Dendritic cell treated with granulocyte-macrophage colony-stimulating factor and Interleukin-4, amounts not matched to agents 40 ng/mL and 50 ng/mL, for 4 days (primary cell): Measurements from ENCODE around the gene ISLR.

ENCODE experiments used
- H3K27ac Mint-ChIP-seq: one replicate; pipeline ENCODE4 v1.8.0; 2022; ENCODE audit warnings: mild to moderate bottlenecking, mixed read lengths
- H3K27me3 Mint-ChIP-seq: one replicate; pipeline ENCODE4 v1.8.0; 2022; ENCODE audit warnings: mild to moderate bottlenecking, mixed read lengths
- H3K36me3 Mint-ChIP-seq: one replicate; pipeline ENCODE4 v1.8.0; 2022; ENCODE audit warnings: low read depth, mixed read lengths
- H3K4me1 Mint-ChIP-seq: one replicate; pipeline ENCODE4 v1.8.0; 2022; ENCODE audit warnings: low read depth, mixed read lengths
- H3K4me3 Mint-ChIP-seq: one replicate; pipeline ENCODE4 v1.8.0; 2022; ENCODE audit warnings: mild to moderate bottlenecking, moderate library complexity, mixed read lengths
- H3K9me3 Mint-ChIP-seq: one replicate; pipeline ENCODE4 v1.8.0; 2022; ENCODE audit warnings: mixed read lengths
- intact Hi-C: fragments of 100-400 bp; cut with micrococcal nuclease; formaldehyde crosslinking; loops from one replicate; pipeline ENCODE4 v1.15.0; 2022

Gene ISLR

GRCh38 chr15:74132681-74133651 is 40.5 kb upstream of the ISLR start:
- Mint-ChIP-seq H3K27me3 (peaks cover 96% of the 10 kb centered on the region), H3K4me3 (no peak overlapping the region), H3K27ac (no peak overlapping the region), H3K4me1 (peaks cover 33% of the 10 kb centered on the region), H3K9me3 (no peaks in the 10 kb centered on the region), H3K36me3 (no peaks in the 10 kb centered on the region)
- intact Hi-C loops = no loop called here

GRCh38 chr15:74133694-74134386 is 39.7 kb upstream of the ISLR start:
- intact Hi-C loops = no loop called here
- H3K4me1 Mint-ChIP-seq = peaks cover 30% of the 10 kb centered on the region
- no peak overlapping the region for H3K27ac Mint-ChIP-seq
- H3K9me3 Mint-ChIP-seq = no peaks in the 10 kb centered on the region
- H3K27me3 Mint-ChIP-seq = peaks cover 96% of the 10 kb centered on the region
- H3K36me3 Mint-ChIP-seq = no peaks in the 10 kb centered on the region
- H3K4me3 Mint-ChIP-seq = no peak overlapping the region

- Mint-ChIP-seq H3K27me3 (peaks cover 94% of the 10 kb centered on the region), H3K4me1 (peaks cover 25% of the 10 kb centered on the region), H3K4me3 (no peak overlapping the region), H3K36me3 (no peaks in the 10 kb centered on the region), H3K9me3 (no peaks in the 10 kb centered on the region), H3K27ac (no peak overlapping the region)
- intact Hi-C loops = no loop called here
Observed at GRCh38 chr15:74134387-74135027, 39.0 kb upstream of the ISLR start.

- intact Hi-C loops = no loop called here
- H3K36me3 Mint-ChIP-seq = no peaks in the 10 kb centered on the region
- H3K4me3 Mint-ChIP-seq = no peak overlapping the region
- H3K27ac Mint-ChIP-seq = no peak overlapping the region
- no peaks in the 10 kb centered on the region for H3K9me3 Mint-ChIP-seq
- H3K4me1 Mint-ChIP-seq = peaks cover 19% of the 10 kb centered on the region
- H3K27me3 Mint-ChIP-seq = peaks cover 92% of the 10 kb centered on the region
Observed at GRCh38 chr15:74135041-74135565, 38.4 kb upstream of the ISLR start.

- H3K4me3 Mint-ChIP-seq = peak overlapping the region; percentile 20
- H3K36me3 Mint-ChIP-seq = no peaks in the 10 kb centered on the region
- H3K27ac Mint-ChIP-seq = no peak overlapping the region
- H3K4me1 Mint-ChIP-seq = peaks cover 15% of the 10 kb centered on the region
- H3K27me3 Mint-ChIP-seq = peaks cover 80% of the 10 kb centered on the region
- no peaks in the 10 kb centered on the region for H3K9me3 Mint-ChIP-seq
- intact Hi-C loops = no loop called here
Observed at GRCh38 chr15:74136540-74136813, 37.0 kb upstream of the ISLR start.

GRCh38 chr15:74136814-74137536 is 36.5 kb upstream of the ISLR start:
- no peak overlapping the region for H3K27ac Mint-ChIP-seq
- H3K27me3 Mint-ChIP-seq = peaks cover 77% of the 10 kb centered on the region
- no peaks in the 10 kb centered on the region for H3K36me3 Mint-ChIP-seq
- intact Hi-C loops = no loop called here
- no peaks in the 10 kb centered on the region for H3K9me3 Mint-ChIP-seq
- peaks cover 15% of the 10 kb centered on the region for H3K4me1 Mint-ChIP-seq
- H3K4me3 Mint-ChIP-seq = peak overlapping the region; percentile 20

- no peak overlapping the region for H3K4me3 Mint-ChIP-seq
- no peaks in the 10 kb centered on the region for H3K9me3 Mint-ChIP-seq
- peaks cover 15% of the 10 kb centered on the region for H3K4me1 Mint-ChIP-seq
- peaks cover 75% of the 10 kb centered on the region for H3K27me3 Mint-ChIP-seq
- no peaks in the 10 kb centered on the region for H3K36me3 Mint-ChIP-seq
- intact Hi-C loops = no loop called here
- no peak overlapping the region for H3K27ac Mint-ChIP-seq
Observed at GRCh38 chr15:74137537-74137894, 36.0 kb upstream of the ISLR start.

- Mint-ChIP-seq H3K36me3 (no peaks in the 10 kb centered on the region), H3K27me3 (peaks cover 66% of the 10 kb centered on the region), H3K4me1 (peaks cover 15% of the 10 kb centered on the region), H3K9me3 (no peaks in the 10 kb centered on the region), H3K27ac (no peak overlapping the region), H3K4me3 (no peak overlapping the region)
- intact Hi-C loops = no loop called here
Observed at GRCh38 chr15:74138642-74139041, 34.9 kb upstream of the ISLR start.

GRCh38 chr15:74141591-74141990 is 31.9 kb upstream of the ISLR start:
- no peaks in the 10 kb centered on the region for H3K9me3 Mint-ChIP-seq
- no peak overlapping the region for H3K4me3 Mint-ChIP-seq
- H3K27ac Mint-ChIP-seq = no peak overlapping the region
- intact Hi-C loops = no loop called here
- H3K4me1 Mint-ChIP-seq = peaks cover 4% of the 10 kb centered on the region
- H3K36me3 Mint-ChIP-seq = no peaks in the 10 kb centered on the region
- peaks cover 59% of the 10 kb centered on the region for H3K27me3 Mint-ChIP-seq

GRCh38 chr15:74144153-74144775 is 29.2 kb upstream of the ISLR start:
- H3K36me3 Mint-ChIP-seq = no peaks in the 10 kb centered on the region
- H3K4me3 Mint-ChIP-seq = no peak overlapping the region
- peaks cover 47% of the 10 kb centered on the region for H3K27me3 Mint-ChIP-seq
- H3K9me3 Mint-ChIP-seq = no peaks in the 10 kb centered on the region
- intact Hi-C loops = no loop called here
- H3K27ac Mint-ChIP-seq = no peak overlapping the region
- H3K4me1 Mint-ChIP-seq = no peaks in the 10 kb centered on the region

- H3K4me3 Mint-ChIP-seq = no peak overlapping the region
- intact Hi-C loops = no loop called here
- H3K27me3 Mint-ChIP-seq = peaks cover 45% of the 10 kb centered on the region
- H3K9me3 Mint-ChIP-seq = no peaks in the 10 kb centered on the region
- no peaks in the 10 kb centered on the region for H3K4me1 Mint-ChIP-seq
- H3K27ac Mint-ChIP-seq = no peak overlapping the region
- H3K36me3 Mint-ChIP-seq = no peaks in the 10 kb centered on the region
Observed at GRCh38 chr15:74146277-74146800, 27.2 kb upstream of the ISLR start.

GRCh38 chr15:74147051-74147450 is 26.5 kb upstream of the ISLR start:
- Mint-ChIP-seq H3K36me3 (no peaks in the 10 kb centered on the region), H3K27ac (no peak overlapping the region), H3K9me3 (no peaks in the 10 kb centered on the region), H3K27me3 (peaks cover 44% of the 10 kb centered on the region), H3K4me1 (no peaks in the 10 kb centered on the region), H3K4me3 (no peak overlapping the region)
- intact Hi-C loops = no loop called here

- H3K27ac Mint-ChIP-seq = no peak overlapping the region
- intact Hi-C loops = no loop called here
- H3K9me3 Mint-ChIP-seq = no peaks in the 10 kb centered on the region
- no peaks in the 10 kb centered on the region for H3K36me3 Mint-ChIP-seq
- H3K27me3 Mint-ChIP-seq = peaks cover 41% of the 10 kb centered on the region
- no peak overlapping the region for H3K4me3 Mint-ChIP-seq
- no peaks in the 10 kb centered on the region for H3K4me1 Mint-ChIP-seq
Observed at GRCh38 chr15:74155766-74156417, 17.6 kb upstream of the ISLR start.
